HEK293T (cell line): ENCODE measurements around the gene SCN9A.

Experiments used
- ARNT ChIP-seq: fragments of 450-650 bp; IDR thresholded peaks from 2 replicates; pipeline ENCODE4 v1.6.1; 2017; ENCODE audit warnings: mild to moderate bottlenecking
- BHLHE40 ChIP-seq: fragments of 450-650 bp; IDR thresholded peaks from 2 replicates; pipeline ENCODE4 v1.6.1; 2016; ENCODE audit warnings: mild to moderate bottlenecking, moderate library complexity, borderline replicate concordance
- ELF4 ChIP-seq: fragments of 450-650 bp; IDR thresholded peaks from 2 replicates; pipeline ENCODE4 v1.6.1; 2017; ENCODE audit warnings: antibody characterized with exemption
- FOXA1 ChIP-seq: fragments of 450-650 bp; IDR thresholded peaks from 2 replicates; pipeline ENCODE4 v1.6.1; 2016; ENCODE audit warnings: mild to moderate bottlenecking
- FOXK2 ChIP-seq: fragments of 450-650 bp; IDR thresholded peaks from 2 replicates; pipeline ENCODE4 v1.6.1; 2016; ENCODE audit warnings: mild to moderate bottlenecking
- FOXM1 ChIP-seq: fragments of 450-650 bp; IDR thresholded peaks from 2 replicates; pipeline ENCODE4 v1.6.1; 2017; ENCODE audit warnings: mild to moderate bottlenecking, borderline replicate concordance
- L3MBTL2 ChIP-seq: fragments of 450-650 bp; conservative IDR thresholded peaks from 2 replicates; pipeline ENCODE4 v1.6.1; 2016; ENCODE audit warnings: mild to moderate bottlenecking
- NFRKB ChIP-seq: fragments of 450-650 bp; IDR thresholded peaks from 2 replicates; pipeline ENCODE4 v1.6.1; 2016; ENCODE audit warnings: mild to moderate bottlenecking, moderate library complexity
- SP1 ChIP-seq: fragments of 450-650 bp; IDR thresholded peaks from 2 replicates; pipeline ENCODE4 v1.6.1; 2017
- SUZ12 ChIP-seq: fragments of 450-650 bp; IDR thresholded peaks from 2 replicates; pipeline ENCODE4 v1.6.1; 2016; ENCODE audit warnings: mild to moderate bottlenecking
- ZNF384 ChIP-seq: fragments of 450-650 bp; IDR thresholded peaks from 2 replicates; pipeline ENCODE4 v1.6.1; 2016

DNA sequence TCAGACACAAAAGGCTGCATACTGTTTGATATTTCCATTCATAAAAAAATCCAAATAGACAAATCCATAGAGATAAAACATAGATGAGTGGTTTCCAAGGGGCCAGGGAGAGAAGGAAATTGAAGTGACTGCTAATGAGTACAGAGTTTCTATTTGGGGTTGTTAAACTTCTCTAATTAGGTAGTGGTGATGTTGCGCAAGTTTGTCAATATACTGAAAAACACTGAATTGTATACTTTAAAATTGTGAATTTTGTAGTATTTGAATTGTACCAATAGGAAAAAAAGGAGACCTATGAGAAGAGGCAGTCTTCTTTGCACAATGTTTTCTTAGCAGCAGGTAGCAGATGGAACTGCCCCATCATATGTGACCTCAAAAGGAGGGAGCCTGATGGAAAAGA is 71.1 kb downstream of the SCN9A start:
- no peak for TF ChIP-seq NFRKB
- no peak for TF ChIP-seq SP1
- no peak for TF ChIP-seq ZNF384
- TF ChIP-seq ARNT = no peak
- no peak for TF ChIP-seq SUZ12
- TF ChIP-seq FOXA1 = no peak
- no peak for TF ChIP-seq ELF4
- TF ChIP-seq L3MBTL2 = no peak
- no peak for TF ChIP-seq FOXK2
- no peak for TF ChIP-seq BHLHE40
- TF ChIP-seq FOXM1 = no peak
